Stimulated activated effector memory CD8-positive, alpha-beta T cell treated with anti-CD3 and anti-CD28 coated beads, Interleukin-12 subunit alpha, Interleukin-12 subunit beta, amount 100 ng/mL, for 72 hours (primary cell): ENCODE measurements around the gene CKAP4.

Experiments
- ATAC-seq: fragments of 150-1000 bp; cut with Tn5 transposase; 2 replicates; pipeline ENCODE4 v1.10.0; 2021
- DNase-seq, 2 donors: peaks; one replicate each; pipeline ENCODE4 v3.0.0; 2021 to 2022; ENCODE audit warnings: low spot score in 2 of 2
- H3K27ac Mint-ChIP-seq: one replicate; pipeline ENCODE4 v1.8.0; 2022; ENCODE audit warnings: mild to moderate bottlenecking, mixed read lengths
- H3K36me3 Mint-ChIP-seq: one replicate; pipeline ENCODE4 v1.8.0; 2022; ENCODE audit warnings: mild to moderate bottlenecking, mixed read lengths
- H3K4me1 Mint-ChIP-seq: one replicate; pipeline ENCODE4 v1.8.0; 2022; ENCODE audit warnings: mixed read lengths
- H3K4me3 Mint-ChIP-seq: one replicate; pipeline ENCODE4 v1.8.0; 2022; ENCODE audit warnings: mild to moderate bottlenecking, mixed read lengths
- H3K9me3 Mint-ChIP-seq: one replicate; pipeline ENCODE4 v1.8.0; 2022; ENCODE audit warnings: mixed read lengths

CKAP4 gene

DNA sequence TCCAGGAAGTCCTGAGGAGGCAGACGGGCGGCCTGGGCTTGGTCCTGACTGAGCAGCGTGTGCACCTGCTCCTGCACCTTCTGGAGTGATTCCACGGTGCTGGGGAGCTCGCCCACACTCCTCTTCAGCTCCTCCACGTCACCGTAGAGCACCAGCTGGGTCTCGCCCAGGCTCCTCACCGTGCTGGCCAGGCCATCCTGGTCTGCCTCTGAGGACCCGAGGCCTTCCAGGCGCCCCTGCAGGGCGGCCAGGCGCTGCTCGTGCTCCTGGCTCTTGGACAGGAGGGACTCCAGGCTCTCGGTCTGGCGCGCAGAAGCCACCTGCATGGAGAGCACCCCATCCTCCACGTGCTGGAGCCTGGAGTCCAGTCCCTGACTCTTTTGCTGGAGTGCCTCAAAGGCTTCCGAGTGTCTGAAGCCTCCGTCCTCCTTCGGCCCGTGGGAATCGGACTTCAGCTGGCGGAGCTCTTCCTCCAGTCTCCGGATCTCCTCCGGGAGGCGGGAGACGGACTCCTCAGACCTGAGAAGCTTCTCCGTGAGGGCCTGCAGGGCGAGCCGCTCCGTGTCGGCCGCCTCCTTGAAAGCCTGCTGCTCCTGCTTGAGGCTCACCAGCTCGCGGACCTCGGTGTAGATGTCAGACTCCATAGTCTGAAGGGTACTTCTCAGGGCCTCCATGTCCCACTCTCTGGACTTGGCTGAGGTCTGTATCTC, 8.4 kb downstream of the CKAP4 start:
- Mint-ChIP-seq H3K27ac (no peak overlapping the region), H3K4me3 (no peak overlapping the region), H3K4me1 (no peaks in the 10 kb centered on the region), H3K9me3 (no peaks in the 10 kb centered on the region), H3K36me3 (peaks cover 26% of the 10 kb centered on the region)
- no peak for ATAC-seq
- peak in 1 of 2 donors; percentile 34 for DNase-seq

GRCh38 chr12:106238146-106238545, 9.7 kb downstream of the CKAP4 start:
- Mint-ChIP-seq H3K36me3 (peaks cover 26% of the 10 kb centered on the region), H3K4me1 (no peaks in the 10 kb centered on the region), H3K4me3 (no peak overlapping the region), H3K9me3 (no peaks in the 10 kb centered on the region), H3K27ac (no peak overlapping the region)
- DNase-seq (peak in 1 of 2 donors; percentile 38), ATAC-seq (no peak)

- peaks cover 26% of the 10 kb centered on the region for H3K36me3 Mint-ChIP-seq
- H3K4me3 Mint-ChIP-seq = no peak overlapping the region
- DNase-seq (no peak), ATAC-seq (no peak)
- H3K9me3 Mint-ChIP-seq = no peaks in the 10 kb centered on the region
- no peak overlapping the region for H3K27ac Mint-ChIP-seq
- H3K4me1 Mint-ChIP-seq = no peaks in the 10 kb centered on the region
These were observed 12.1 kb downstream of the CKAP4 start for GRCh38 chr12:106235770-106236169.

- no peaks in the 10 kb centered on the region for H3K9me3 Mint-ChIP-seq
- ATAC-seq (no peak), DNase-seq (no peak)
- H3K4me1 Mint-ChIP-seq = no peaks in the 10 kb centered on the region
- no peak overlapping the region for H3K27ac Mint-ChIP-seq
- H3K4me3 Mint-ChIP-seq = no peak overlapping the region
- peaks cover 26% of the 10 kb centered on the region for H3K36me3 Mint-ChIP-seq
These were observed 13.4 kb downstream of the CKAP4 start for GRCh38 chr12:106234449-106234848.

DNA sequence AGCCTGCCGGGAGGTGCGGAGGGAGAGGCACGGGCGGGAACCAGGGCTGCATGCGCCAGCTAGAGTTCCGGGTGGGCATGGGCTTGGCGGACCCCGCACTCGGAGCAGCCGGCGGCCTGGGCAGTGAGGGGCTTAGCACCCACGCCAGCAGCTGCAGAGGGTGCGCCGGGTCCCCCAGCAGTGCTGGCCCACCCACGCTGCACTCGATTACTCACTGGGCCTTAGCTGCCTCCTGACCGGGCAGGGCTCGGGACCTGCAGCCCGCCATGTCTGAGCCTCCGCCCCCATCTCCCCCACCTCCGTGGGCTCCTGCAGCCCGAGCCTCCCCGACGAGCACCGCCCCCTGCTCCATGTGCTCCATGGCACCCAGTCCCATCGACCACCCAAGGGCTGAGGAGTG, 14.8 kb downstream of the CKAP4 start:
- no peaks in the 10 kb centered on the region for H3K9me3 Mint-ChIP-seq
- H3K27ac Mint-ChIP-seq = no peak overlapping the region
- no peaks in the 10 kb centered on the region for H3K4me1 Mint-ChIP-seq
- no peak for ATAC-seq
- no peak for DNase-seq
- H3K4me3 Mint-ChIP-seq = no peak overlapping the region
- H3K36me3 Mint-ChIP-seq = peaks cover 15% of the 10 kb centered on the region

GRCh38 chr12:106229036-106229591, 18.7 kb downstream of the CKAP4 start:
- DNase-seq = no peak
- Mint-ChIP-seq H3K36me3 (no peaks in the 10 kb centered on the region), H3K4me1 (peaks cover 10% of the 10 kb centered on the region), H3K4me3 (no peak overlapping the region), H3K27ac (no peak overlapping the region), H3K9me3 (no peaks in the 10 kb centered on the region)
- ATAC-seq = no peak

GRCh38 chr12:106228320-106228710, 19.5 kb downstream of the CKAP4 start:
- Mint-ChIP-seq H3K27ac (no peak overlapping the region), H3K9me3 (no peaks in the 10 kb centered on the region), H3K4me3 (no peak overlapping the region), H3K36me3 (no peaks in the 10 kb centered on the region), H3K4me1 (peaks cover 10% of the 10 kb centered on the region)
- no peak for ATAC-seq
- DNase-seq = no peak

DNA sequence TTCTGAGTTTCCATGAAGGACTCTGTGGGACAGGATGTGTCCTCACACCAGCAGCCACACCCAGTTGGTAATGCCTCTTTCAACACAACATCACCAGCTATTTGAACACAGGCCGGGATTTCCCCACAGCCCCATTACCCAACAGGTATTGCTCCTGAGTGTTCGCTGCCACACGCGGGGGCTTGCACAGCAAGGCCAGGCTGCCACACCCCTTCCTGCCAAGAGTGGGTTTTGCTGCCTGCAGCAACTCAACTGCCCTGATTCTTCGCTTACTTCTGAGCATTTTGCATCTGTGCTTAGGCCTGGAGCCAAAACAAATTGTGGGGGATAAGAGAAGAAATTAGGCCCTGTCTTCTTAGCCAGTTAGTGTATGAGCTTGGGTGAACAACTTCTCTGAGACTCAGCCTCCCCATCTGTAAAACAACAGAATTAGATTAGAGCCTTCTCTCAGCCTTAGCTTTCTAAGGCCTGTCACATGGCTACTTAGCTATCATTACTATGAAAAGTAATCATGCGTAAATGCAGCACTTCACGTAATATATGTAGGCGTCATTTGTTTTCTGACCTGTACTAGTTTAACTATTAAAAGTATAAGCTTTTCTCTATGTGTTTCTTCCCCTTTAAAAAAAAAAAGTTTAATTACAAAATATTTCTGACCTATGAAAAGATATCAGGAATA, 20.0 kb downstream of the CKAP4 start:
- peaks cover 10% of the 10 kb centered on the region for H3K4me1 Mint-ChIP-seq
- peak overlapping the region; percentile 23 for H3K27ac Mint-ChIP-seq
- no peaks in the 10 kb centered on the region for H3K9me3 Mint-ChIP-seq
- no peak overlapping the region for H3K4me3 Mint-ChIP-seq
- no peaks in the 10 kb centered on the region for H3K36me3 Mint-ChIP-seq
- no peak for DNase-seq
- peak; percentile 64 for ATAC-seq

DNA sequence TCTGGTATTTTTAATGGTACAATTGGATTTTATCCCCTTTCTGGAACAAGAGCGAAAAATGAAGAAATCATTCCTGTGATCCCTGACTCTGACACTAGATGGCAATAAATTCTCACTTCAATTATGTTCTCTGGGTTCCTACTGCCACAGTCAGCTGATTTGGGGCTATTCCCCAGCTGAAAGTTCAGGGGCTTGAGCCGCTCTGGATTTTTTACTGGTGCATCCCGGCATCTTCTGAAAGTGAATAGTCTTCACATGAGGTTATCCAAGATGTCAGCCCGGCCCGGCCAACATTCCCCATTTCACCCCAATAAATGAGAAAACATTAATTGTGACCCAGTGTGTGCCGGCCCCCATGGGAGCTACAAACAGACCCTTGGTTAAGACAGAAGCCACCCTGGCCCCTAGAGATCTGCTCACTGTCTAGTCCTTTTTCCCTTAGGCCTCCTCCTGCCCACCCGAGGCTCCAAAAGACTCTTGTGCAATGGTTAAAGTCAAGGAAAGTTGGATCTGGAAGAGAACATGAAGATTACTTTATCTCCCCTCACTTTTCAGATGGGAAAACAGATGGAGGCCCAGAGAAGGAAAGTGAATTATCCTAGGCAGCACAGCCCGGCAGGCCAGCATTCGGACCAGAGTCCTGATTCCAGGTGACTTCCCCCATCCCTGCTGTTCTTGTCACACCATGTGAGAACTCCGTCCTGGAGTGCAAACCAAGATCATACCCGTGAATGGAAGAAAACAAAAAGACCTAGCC, 20.8 kb downstream of the CKAP4 start:
- DNase-seq = no peak
- H3K36me3 Mint-ChIP-seq = no peaks in the 10 kb centered on the region
- no peaks in the 10 kb centered on the region for H3K9me3 Mint-ChIP-seq
- ATAC-seq = peak; percentile 62
- peaks cover 10% of the 10 kb centered on the region for H3K4me1 Mint-ChIP-seq
- H3K4me3 Mint-ChIP-seq = no peak overlapping the region
- H3K27ac Mint-ChIP-seq = peak overlapping the region; percentile 23

DNA sequence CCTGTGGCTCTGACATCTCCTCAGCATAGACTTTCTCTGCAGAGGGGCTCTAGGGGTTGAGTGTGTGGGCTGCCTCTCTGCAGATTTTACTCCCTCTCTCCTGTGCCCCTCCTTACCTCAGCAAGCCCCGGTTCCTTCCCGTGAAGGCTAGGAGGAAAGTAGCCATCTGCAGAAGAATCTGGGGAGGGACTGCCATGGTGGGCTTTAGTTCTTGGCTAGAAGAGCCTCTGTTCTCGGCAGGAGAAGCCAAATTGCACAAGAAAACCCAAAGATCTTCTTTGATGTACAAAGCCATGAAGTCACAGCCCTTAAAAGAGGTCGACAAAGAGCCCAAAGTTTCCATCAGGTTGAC, 23.5 kb downstream of the CKAP4 start:
- Mint-ChIP-seq H3K9me3 (no peaks in the 10 kb centered on the region), H3K36me3 (no peaks in the 10 kb centered on the region), H3K4me3 (no peak overlapping the region), H3K4me1 (peaks cover 16% of the 10 kb centered on the region), H3K27ac (no peak overlapping the region)
- ATAC-seq = no peak
- DNase-seq = no peak

GRCh38 chr12:106223485-106224354, 24.1 kb downstream of the CKAP4 start:
- H3K4me1 Mint-ChIP-seq = peaks cover 16% of the 10 kb centered on the region
- peak; percentile 77 for ATAC-seq
- H3K4me3 Mint-ChIP-seq = no peak overlapping the region
- no peak overlapping the region for H3K27ac Mint-ChIP-seq
- H3K9me3 Mint-ChIP-seq = no peaks in the 10 kb centered on the region
- H3K36me3 Mint-ChIP-seq = no peaks in the 10 kb centered on the region
- DNase-seq = peak; percentile 65 to 85

- peaks cover 5% of the 10 kb centered on the region for H3K9me3 Mint-ChIP-seq
- no peaks in the 10 kb centered on the region for H3K36me3 Mint-ChIP-seq
- DNase-seq (no peak), ATAC-seq (no peak)
- H3K4me3 Mint-ChIP-seq = no peak overlapping the region
- H3K27ac Mint-ChIP-seq = no peak overlapping the region
- peaks cover 6% of the 10 kb centered on the region for H3K4me1 Mint-ChIP-seq
These were observed 27.3 kb downstream of the CKAP4 start for GRCh38 chr12:106220536-106220935.

- peaks cover 5% of the 10 kb centered on the region for H3K9me3 Mint-ChIP-seq
- H3K36me3 Mint-ChIP-seq = no peaks in the 10 kb centered on the region
- no peak for ATAC-seq
- no peak for DNase-seq
- no peak overlapping the region for H3K4me3 Mint-ChIP-seq
- H3K4me1 Mint-ChIP-seq = peaks cover 6% of the 10 kb centered on the region
- no peak overlapping the region for H3K27ac Mint-ChIP-seq
These were observed 28.8 kb downstream of the CKAP4 start for GRCh38 chr12:106219043-106219442.

DNA sequence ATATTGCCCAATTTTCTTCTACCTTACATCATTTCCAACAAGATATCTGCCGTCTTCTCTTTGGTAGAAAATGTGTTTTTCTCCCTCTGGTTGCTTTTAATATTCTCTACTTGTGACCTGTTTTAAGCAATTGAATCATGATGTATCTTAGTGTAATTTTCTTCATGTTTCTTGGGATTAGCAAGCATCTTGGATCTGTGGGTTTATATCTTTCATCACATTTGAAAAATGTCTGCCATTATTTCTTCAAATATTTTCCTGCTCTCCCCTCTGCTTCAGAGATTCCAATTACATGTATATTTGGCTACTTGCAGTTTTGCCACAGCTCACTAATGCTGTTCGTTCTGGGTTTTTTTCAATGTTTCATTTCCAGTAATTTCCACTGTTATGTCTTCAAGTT, 30.1 kb downstream of the CKAP4 start:
- no peak overlapping the region for H3K27ac Mint-ChIP-seq
- no peak for ATAC-seq
- no peak overlapping the region for H3K4me3 Mint-ChIP-seq
- H3K4me1 Mint-ChIP-seq = peaks cover 6% of the 10 kb centered on the region
- H3K36me3 Mint-ChIP-seq = no peaks in the 10 kb centered on the region
- no peak for DNase-seq
- peaks cover 5% of the 10 kb centered on the region for H3K9me3 Mint-ChIP-seq

GRCh38 chr12:106214571-106214970, 33.2 kb downstream of the CKAP4 start:
- DNase-seq (no peak), ATAC-seq (no peak)
- Mint-ChIP-seq H3K9me3 (peaks cover 5% of the 10 kb centered on the region), H3K4me1 (no peaks in the 10 kb centered on the region), H3K27ac (no peak overlapping the region), H3K4me3 (no peak overlapping the region), H3K36me3 (no peaks in the 10 kb centered on the region)
